Measurements from ENCODE around the gene PHF23. TPM values are rescaled to one million over a fixed set of nuclear protein-coding genes. Genes with fewer than 3 reads are reported as not detected.

Gene PHF23
- total RNA-seq, 6 experiments from 2014 or later = 16.0 to 24.3 (median 18.2) TPM

DNA sequence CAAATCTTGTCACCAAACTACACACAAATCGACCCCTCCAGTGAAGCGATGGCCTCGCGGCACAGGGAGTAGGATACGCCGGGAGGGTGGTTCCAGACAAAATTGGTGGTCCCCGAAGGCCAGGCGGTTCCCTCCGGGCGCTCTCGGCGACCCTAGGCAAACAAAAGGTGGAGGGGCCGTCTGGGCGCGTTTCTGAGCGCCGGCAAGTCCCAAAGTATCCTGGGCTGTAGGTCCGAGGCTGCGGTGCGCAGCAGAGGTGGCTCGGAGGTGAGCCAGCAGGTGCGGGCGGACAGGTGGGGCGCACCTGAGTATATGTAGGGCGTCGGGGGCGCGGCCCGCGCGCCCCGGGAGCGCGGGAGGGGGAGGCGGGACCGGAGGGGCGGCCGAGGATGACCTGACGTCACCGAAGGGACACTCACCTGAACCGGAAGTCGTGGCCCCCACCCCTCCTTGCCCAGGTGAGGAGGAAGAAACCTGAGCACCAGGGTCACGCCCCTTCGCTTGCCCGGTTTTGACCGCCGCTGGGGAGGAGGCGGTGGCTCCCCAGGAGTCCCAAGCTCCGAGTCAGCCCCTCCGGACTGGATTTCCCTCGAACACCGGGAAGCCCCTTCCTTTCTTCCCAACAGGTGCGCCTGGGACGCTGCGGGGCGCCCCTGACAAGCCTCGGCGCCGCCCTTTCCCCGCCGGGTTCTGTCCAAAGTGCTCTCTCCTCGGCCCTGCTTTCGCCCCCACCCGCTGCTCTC lies 23.1 kb upstream of the PHF23 start, which contains the start of gene CLDN7:
Gene CLDN7, minus strand, starts transcription at position 287 of the 743 bp plus-strand sequence. CDS start 435 bp downstream, outside the sequence.
- Histone ChIP-seq H3K27ac (peak within 1 kb of the TSS; percentile 96 to 99 (median 98)), H3K9me3 (no peaks in the 10 kb centered on the region), H3K4me1 (peaks cover 0 to 50% (median 13%) of the 10 kb centered on the region in 4 donors), H3K36me3 (peaks cover 0 to 4% (median under 1%) of the 10 kb centered on the region in 4 donors), H3K4me3 (peak within 1 kb of the TSS; percentile 64 to 73 (median 66)), H3K27me3 (no peaks in the 10 kb centered on the region)
- intact Hi-C loops (cut with DNase I) = no loop called here
- TF ChIP-seq, protein P1, sequence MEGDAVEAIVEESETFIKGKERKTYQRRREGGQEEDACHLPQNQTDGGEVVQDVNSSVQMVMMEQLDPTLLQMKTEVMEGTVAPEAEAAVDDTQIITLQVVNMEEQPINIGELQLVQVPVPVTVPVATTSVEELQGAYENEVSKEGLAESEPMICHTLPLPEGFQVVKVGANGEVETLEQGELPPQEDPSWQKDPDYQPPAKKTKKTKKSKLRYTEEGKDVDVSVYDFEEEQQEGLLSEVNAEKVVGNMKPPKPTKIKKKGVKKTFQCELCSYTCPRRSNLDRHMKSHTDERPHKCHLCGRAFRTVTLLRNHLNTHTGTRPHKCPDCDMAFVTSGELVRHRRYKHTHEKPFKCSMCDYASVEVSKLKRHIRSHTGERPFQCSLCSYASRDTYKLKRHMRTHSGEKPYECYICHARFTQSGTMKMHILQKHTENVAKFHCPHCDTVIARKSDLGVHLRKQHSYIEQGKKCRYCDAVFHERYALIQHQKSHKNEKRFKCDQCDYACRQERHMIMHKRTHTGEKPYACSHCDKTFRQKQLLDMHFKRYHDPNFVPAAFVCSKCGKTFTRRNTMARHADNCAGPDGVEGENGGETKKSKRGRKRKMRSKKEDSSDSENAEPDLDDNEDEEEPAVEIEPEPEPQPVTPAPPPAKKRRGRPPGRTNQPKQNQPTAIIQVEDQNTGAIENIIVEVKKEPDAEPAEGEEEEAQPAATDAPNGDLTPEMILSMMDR (IDR thresholded peaks at IDR 0.05) = no peak
- TF ChIP-seq POLR2A (IDR thresholded peaks at IDR 0.05) = peak; percentile 49
- 3% methylated on average over 23 of the region's 64 CpGs for WGBS (ENCODE audit: insufficient coverage, low coverage, low lambda C conversion rate, missing lambda C conversion rate)
- DNase-seq (peak in 2 of 3 donors; percentile 54 to 62), ATAC-seq (peak in 1 of 4 donors; percentile 4)

- ATAC-seq (peak; percentile 2 to 29 (median 10)), DNase-seq (peak in 1 of 3 donors; percentile 42)
- Histone ChIP-seq H3K27ac (peak overlapping the region; percentile 96 to 99 (median 98)), H3K4me1 (peaks cover 0 to 50% (median 13%) of the 10 kb centered on the region in 4 donors), H3K4me3 (peak overlapping the region; percentile 64 to 73 (median 66)), H3K9me3 (no peaks in the 10 kb centered on the region), H3K36me3 (peaks cover 0 to 10% (median 3%) of the 10 kb centered on the region in 4 donors), H3K27me3 (no peaks in the 10 kb centered on the region)
- WGBS (ENCODE audit: insufficient coverage, low coverage, low lambda C conversion rate, missing lambda C conversion rate) = 20% methylated on average over 2 of the region's 71 CpGs
- no peak for TF ChIP-seq POLR2A (IDR thresholded peaks at IDR 0.05)
- TF ChIP-seq, protein P1 (IDR thresholded peaks at IDR 0.05) = no peak
- intact Hi-C loops (cut with DNase I) = no loop called here
These were observed 22.3 kb upstream of the PHF23 start for GRCh38 chr17:7261379-7262191.

- DNase-seq (peak; percentile 87 to 90 (median 89)), ATAC-seq (peak; percentile 70 to 84 (median 74))
- H3K9me3 ChIP-seq = no peaks in the 10 kb centered on the region
- peak overlapping the region; percentile 64 to 73 (median 66) for H3K4me3 ChIP-seq
- H3K4me1 ChIP-seq = peaks cover 0 to 50% (median 13%) of the 10 kb centered on the region in 4 donors
- WGBS (ENCODE audit: insufficient coverage, low coverage, low lambda C conversion rate, missing lambda C conversion rate) = 0% methylated on average over 1 of the region's 54 CpGs
- peak overlapping the region; percentile 96 to 99 (median 98) for H3K27ac ChIP-seq
- H3K27me3 ChIP-seq = no peaks in the 10 kb centered on the region
- H3K36me3 ChIP-seq = peaks cover 0 to 16% (median 5%) of the 10 kb centered on the region in 4 donors
- peak; percentile 86 for TF ChIP-seq POLR2A (IDR thresholded peaks at IDR 0.05)
- TF ChIP-seq, protein P1 (IDR thresholded peaks at IDR 0.05) = no peak
- intact Hi-C loops (cut with DNase I) = no loop called here
These were observed 21.6 kb upstream of the PHF23 start for GRCh38 chr17:7260651-7261378.

DNA sequence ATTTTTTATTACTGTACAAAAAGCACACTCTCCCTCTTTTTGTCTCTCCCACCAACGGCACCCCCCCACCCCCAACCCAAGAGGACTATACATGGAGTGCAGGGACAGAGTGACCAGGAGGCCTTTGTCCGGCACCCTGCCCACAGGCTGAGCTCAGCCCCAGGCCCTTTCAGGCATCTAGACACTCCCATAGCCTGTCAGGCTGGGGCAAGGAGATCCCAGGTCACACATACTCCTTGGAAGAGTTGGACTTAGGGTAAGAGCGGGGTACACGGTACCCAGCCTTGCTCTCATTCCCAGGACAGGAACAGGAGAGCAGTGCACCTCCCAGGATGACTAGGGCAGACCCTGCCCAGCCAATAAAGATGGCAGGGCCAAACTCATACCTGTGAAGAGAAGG lies 20.9 kb upstream of the PHF23 start:
- H3K9me3 ChIP-seq = no peaks in the 10 kb centered on the region
- TF ChIP-seq POLR2A (IDR thresholded peaks at IDR 0.05) = no peak
- TF ChIP-seq, protein P1 (IDR thresholded peaks at IDR 0.05) = no peak
- peak overlapping the region; percentile 96 to 99 (median 98) for H3K27ac ChIP-seq
- H3K36me3 ChIP-seq = peaks cover 0 to 19% (median 5%) of the 10 kb centered on the region in 4 donors
- intact Hi-C loops (cut with DNase I) = no loop called here
- DNase-seq = no peak
- peaks cover 0 to 50% (median 13%) of the 10 kb centered on the region in 4 donors for H3K4me1 ChIP-seq
- WGBS (ENCODE audit: insufficient coverage, low coverage, low lambda C conversion rate, missing lambda C conversion rate) = 20% methylated on average over 1 of the region's 4 CpGs
- peak overlapping the region; percentile 64 to 73 (median 66) for H3K4me3 ChIP-seq
- no peaks in the 10 kb centered on the region for H3K27me3 ChIP-seq
- ATAC-seq = peak in 3 of 4 donors; percentile 3 to 12 (median 4)
